22Rv1 (cell line): Measurements from ENCODE around the gene NRP1.

Experiments
- H3K27ac ChIP-seq: fragments of 450-650 bp; 2 replicates; pipeline ENCODE4 v1.5.1; 2017
- CTCF ChIP-seq: fragments of 450-650 bp; IDR thresholded peaks from 2 replicates; pipeline ENCODE4 v1.5.1; 2017; ENCODE audit warnings: mild to moderate bottlenecking
- ZFX ChIP-seq: fragments of 450-650 bp; IDR thresholded peaks from 2 replicates; pipeline ENCODE4 v1.6.1; 2017; ENCODE audit warnings: antibody characterized with exemption, borderline replicate concordance

NRP1 gene

GRCh38 chr10:33335801-33336581 is 1.5 kb upstream of the NRP1 start:
- TF ChIP-seq CTCF = no peak
- no peak for TF ChIP-seq ZFX
- peak overlapping the region; percentile 83 for H3K27ac ChIP-seq

DNA sequence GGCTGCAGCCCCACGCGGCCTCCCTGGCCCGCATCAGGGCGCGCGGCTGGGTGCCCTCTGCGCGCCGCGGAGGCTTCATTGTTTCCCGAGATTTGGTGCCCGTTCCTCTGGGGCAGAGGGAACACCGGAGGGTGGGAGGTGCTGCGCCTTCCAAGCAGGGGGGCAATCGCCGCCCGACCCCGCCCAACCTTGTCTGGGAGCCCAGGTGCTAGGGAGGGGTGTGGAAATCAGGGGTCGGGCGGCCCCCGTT is 1.0 kb upstream of the NRP1 start:
- TF ChIP-seq CTCF = no peak
- no peak for TF ChIP-seq ZFX
- peak overlapping the region; percentile 83 for H3K27ac ChIP-seq

- H3K27ac ChIP-seq = peak overlapping the region; percentile 83
- TF ChIP-seq CTCF = peak; percentile 55
- no peak for TF ChIP-seq ZFX
Measured at GRCh38 chr10:33334805-33335550, 511 bp upstream of the NRP1 start.

GRCh38 chr10:33333260-33334101 is 986 bp downstream of the NRP1 start:
- peak overlapping the region; percentile 83 for H3K27ac ChIP-seq

DNA sequence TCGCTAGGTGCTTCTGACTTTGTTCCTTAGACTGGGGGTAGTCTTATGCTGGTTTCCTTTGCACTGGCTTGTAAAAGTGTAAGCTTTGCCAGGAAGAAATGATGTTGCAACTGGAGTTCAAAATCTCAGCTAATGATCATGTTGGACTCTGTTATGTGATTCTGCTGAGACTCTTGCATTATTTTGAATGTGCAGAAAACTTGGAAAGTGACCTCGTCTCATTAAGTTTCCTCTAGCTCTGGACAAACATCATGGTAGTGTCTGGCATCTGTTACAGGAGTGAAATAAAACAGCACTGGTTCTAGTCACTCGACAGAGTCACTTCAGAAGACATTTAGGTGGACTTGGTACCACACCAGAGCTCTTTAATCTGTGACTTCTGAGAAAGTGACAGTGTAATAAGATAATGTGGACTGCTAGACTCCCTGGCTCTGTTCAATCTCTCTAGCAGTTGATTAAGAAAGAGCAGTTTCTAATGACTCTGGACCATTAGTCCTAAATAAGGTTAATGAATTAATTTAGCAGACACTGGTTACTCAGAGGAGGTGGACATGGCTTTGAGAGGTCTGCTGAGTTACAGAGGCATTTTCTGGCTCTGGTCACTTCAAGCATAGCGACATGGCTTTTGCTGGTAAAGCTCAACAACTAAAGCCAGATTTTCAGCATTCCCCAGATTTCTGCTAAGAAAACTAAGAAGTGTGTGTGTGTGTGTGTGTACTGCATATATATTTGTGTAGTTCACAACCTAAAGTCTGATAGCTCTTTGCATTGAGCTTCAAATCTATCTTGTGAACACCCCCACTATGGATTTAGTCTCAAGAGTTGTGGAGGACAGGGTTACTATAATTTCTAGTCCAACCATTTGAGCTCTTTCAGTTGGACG is 2.0 kb downstream of the NRP1 start:
- no peak for TF ChIP-seq CTCF
- TF ChIP-seq ZFX = no peak
- peak overlapping the region; percentile 83 for H3K27ac ChIP-seq

More at GRCh38 chr10:33333260-33334101, 986 bp downstream of the NRP1 start:
- no peak for TF ChIP-seq ZFX
- TF ChIP-seq CTCF = no peak

GRCh38 chr10:33331379-33331694 is 3.1 kb downstream of the NRP1 start:
- H3K27ac ChIP-seq = no peak overlapping the region
- TF ChIP-seq CTCF (no peak), ZFX (no peak)
